ENCODE measurements around the gene UIMC1. TPM values are rescaled to one million over a fixed set of nuclear protein-coding genes. Genes with fewer than 3 reads are reported as not detected.
"Not testable (repeated sequence)": the region's sequence is repeated elsewhere in the genome, so short reads cannot be mapped to it uniquely, and the experiment has no call there.

The UIMC1 gene
- 37.2 and 48.4 TPM in 2 replicates for total RNA-seq (2014; rRNA removed; shearing (Covaris generic))

DNA sequence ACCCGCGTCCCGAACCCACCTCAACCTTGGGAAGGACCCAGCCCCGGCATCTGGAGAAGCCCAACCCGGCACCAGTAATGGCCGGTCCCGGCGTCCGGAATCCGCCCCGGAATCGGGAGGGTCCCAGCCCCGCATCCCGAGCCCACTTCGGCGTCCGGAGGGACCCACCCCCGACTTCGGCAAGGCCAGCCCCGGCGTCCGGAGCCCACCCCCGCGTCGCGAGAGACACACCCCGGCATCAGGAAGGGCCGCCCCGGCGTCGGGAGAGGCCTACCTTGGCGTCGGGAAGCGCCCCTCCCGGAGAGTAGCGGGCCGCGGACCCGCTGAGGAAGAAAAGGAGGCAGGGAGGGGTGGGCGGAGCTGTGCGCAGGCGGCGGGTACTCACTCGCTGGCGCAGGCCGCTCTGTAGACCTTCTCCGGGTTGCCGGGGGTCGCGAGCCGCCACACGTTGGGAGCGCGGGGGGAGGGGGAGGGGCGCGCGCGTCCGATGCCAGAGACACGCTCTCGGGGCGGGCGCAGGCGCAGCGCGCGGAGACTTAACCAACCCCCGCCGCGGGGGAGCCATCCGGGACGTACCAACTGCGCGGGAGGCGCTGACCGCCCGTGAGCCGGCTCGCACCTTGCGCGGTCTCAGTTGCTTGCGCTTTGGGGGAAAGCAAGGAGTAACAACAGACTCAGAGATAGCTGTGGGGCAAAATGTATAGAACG lies at the start of gene UIMC1:
Gene UIMC1 (minus strand): TSS at position 515 of the 708 bp plus-strand sequence. CDS start 24,164 bp downstream, outside the sequence.
- in situ Hi-C loops (cut with HindIII; ENCODE audit: low sequenced_read_pairs): no loop called here
- peak; percentile 87 for DNase-seq (ENCODE audit: low spot score)

DNA sequence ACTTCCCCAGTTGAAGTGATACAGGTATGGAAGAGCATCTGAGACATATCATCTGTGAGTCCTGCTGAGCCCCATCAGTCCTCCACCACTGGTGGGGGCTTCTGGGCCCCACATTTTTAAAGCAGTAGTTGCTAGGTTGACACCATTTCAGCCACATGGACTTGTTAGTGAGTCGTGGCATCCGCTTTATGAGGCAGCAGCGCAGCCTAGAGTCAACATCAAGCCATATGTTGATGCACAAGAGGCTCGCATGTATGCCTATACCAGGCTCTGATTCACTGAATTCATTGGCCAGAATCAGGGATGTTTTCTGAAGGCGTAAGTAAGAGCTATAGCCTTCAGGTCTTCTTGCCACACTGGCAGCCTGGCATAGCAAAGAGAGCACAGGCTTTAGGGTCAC lies 42.7 kb upstream of the UIMC1 start:
- in situ Hi-C loops (cut with HindIII; ENCODE audit: low sequenced_read_pairs): no loop called here
- no peak for DNase-seq (ENCODE audit: low spot score)

DNA sequence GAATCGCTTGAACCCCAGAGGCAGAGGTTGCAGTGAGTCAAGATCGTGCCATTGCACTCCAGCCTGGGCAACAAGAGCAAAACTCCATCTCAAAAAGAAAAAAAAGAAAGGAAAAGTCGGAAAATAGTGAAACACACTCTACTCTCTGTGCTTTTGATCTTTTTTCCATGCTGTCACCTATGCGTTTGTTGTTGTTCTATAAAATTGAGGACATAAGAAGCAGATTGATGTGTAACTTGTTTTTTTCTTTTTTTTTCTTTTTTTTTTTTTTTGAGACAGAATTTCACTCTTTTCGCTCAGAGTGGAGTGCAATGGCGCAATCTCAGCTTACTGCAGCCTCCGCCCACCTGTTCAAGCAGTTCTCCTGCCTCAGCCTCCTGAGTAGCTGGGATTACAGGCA lies 42.0 kb upstream of the UIMC1 start:
- in situ Hi-C loops (cut with HindIII; ENCODE audit: low sequenced_read_pairs); DNase-seq (ENCODE audit: low spot score): not testable (repeated sequence)

DNA sequence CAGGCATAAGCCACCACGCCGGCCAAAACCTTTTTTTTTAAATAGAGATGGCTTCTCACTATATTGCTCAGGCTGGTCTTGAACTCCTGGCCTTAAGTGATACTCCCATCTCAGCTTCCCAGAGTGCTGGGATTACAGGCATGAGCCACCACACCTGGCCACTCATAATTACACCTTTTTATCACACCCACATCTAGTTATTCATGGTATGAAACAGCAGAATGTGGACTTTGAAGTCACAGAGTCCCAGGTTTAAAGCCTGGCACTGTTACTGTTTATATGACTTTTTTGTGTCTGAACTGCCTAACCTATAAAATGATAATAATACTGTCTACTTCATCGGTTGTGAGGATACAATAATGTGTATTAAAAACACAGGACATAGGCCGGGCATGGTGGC lies 39.1 kb upstream of the UIMC1 start:
- in situ Hi-C loops (cut with HindIII; ENCODE audit: low sequenced_read_pairs): no loop called here
- no peak for DNase-seq (ENCODE audit: low spot score)

DNA sequence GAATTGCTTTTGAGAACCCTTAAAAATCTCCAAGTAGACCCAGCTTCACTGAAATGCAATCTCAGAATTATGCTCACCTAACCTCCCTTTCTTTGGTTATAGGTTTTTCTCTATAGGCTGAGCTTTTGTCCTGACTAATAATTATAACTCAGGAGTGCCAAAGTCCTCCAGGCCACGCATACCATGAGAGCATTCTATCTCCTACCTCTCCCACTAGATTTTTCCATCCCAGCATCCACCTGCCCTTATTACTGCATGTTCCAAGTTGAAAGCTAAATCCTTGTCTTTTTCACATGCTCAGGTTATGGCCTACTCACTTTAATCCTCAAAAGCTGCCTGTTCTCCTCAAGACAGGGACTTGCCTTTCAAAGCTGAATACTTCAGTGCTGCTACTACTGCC lies 38.1 kb upstream of the UIMC1 start:
- in situ Hi-C loops (cut with HindIII; ENCODE audit: low sequenced_read_pairs): no loop called here
- no peak for DNase-seq (ENCODE audit: low spot score)

DNA sequence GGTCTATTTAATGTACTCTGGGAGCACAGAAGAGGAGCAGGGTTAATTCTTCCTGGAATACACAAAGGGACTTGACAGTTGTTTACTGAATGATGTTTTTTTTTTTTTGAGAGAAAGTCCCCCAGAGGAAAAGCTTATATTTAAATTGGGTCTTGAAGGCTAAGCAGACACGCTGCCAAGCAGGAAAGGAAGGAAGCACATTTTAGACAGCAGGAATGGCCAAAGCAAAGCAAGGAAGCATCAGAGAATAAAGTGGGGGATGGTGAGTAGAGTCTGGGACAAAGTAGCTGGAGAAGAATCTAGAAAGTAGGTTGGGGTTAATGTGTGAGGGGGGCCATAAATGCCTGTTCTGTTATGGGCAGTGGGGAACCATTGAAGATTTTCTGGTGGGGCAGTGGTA lies 37.4 kb upstream of the UIMC1 start:
- in situ Hi-C loops (cut with HindIII; ENCODE audit: low sequenced_read_pairs): no loop called here
- DNase-seq (ENCODE audit: low spot score): no peak

DNA sequence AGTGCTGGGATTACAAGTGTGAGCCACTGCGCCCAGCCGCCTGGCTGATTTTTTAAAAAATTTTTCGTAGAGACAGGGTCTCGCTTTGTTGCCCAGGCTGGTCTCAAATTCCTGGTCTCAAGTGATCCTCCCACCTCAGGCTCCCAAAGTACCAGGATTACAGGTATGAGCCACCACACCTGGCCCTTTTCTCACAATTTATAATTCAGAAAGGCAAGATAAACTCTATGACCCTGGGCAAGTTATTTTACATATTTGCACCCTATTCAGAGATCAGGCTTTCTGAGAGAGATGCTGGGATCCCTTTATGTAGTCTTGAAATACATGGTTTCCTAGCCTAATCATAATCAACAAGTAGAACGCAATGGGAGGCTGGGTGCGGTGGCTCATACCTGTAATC lies 36.5 kb upstream of the UIMC1 start:
- in situ Hi-C loops (cut with HindIII; ENCODE audit: low sequenced_read_pairs): no loop called here
- DNase-seq (ENCODE audit: low spot score): no peak

DNA sequence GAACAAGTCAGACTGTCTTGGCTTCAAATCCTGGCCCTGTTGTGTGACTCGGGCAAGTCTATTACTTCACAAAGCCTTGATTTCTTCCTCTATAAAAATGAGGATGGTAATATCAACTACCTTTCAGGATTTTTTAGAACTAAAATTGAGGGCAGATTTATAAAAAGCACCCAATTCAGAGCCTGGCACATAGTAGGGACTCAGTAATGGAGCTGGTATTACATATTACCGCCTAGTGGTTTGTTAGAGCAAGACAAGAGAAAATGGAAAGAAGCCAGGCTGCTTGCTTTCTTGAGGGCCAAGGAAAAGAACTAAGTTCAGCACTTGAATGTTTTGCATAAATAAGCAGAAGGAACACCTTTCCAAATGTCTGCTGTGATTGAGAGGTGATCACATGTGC lies 35.4 kb upstream of the UIMC1 start:
- no peak for DNase-seq (ENCODE audit: low spot score)
- in situ Hi-C loops (cut with HindIII; ENCODE audit: low sequenced_read_pairs): no loop called here

DNA sequence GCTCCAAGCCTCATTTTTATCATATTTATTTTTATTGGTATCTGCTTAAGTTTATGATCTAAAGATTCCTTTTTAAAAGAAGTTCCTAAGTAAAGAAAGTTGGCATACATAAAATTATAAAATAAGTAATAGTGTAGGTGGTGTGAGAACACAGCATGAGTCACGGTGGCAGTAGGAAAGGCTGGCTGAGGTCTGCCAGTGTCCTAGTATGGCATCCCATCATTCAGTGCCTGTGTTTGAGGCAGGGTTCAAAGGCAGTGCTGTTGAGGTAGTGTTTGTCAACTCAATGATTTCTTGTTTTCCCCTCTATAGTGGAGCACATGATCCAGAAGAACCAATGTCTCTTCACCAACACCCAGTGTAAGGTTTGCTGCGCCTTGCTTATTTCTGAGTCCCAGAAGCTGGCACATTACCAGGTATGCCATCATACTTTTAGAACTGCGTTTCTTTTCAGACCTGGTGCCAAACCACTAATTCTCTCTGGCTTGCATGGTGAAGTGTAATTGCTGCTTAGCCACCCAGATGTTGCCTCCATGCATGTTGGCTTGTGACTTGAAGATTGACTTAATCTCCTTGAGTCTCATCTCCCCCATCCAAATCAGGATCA lies 34.3 kb upstream of the UIMC1 start:
- in situ Hi-C loops (cut with HindIII; ENCODE audit: low sequenced_read_pairs): no loop called here
- DNase-seq (ENCODE audit: low spot score): no peak

DNA sequence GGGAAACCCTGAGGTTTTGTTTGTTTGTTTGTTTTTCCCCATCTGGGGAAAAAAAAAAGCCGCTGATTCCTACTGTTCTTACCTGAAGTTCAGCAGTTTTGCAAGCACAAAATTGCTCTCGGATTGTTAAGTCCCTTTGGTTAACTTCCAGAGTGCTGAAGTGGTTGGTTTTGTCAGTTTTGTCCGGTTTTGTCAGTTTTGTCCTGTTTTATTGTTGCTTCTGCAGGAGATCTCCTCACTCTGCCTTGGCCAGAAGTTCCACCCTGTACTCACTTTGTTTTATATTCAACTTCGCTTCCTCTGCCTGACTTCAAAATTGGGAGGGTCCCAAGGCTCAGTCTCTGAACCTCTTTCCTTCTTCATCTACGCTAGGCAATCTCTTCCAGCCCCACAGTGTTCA lies 30.3 kb upstream of the UIMC1 start:
- DNase-seq (ENCODE audit: low spot score): no peak
- in situ Hi-C loops (cut with HindIII; ENCODE audit: low sequenced_read_pairs): no loop called here

DNA sequence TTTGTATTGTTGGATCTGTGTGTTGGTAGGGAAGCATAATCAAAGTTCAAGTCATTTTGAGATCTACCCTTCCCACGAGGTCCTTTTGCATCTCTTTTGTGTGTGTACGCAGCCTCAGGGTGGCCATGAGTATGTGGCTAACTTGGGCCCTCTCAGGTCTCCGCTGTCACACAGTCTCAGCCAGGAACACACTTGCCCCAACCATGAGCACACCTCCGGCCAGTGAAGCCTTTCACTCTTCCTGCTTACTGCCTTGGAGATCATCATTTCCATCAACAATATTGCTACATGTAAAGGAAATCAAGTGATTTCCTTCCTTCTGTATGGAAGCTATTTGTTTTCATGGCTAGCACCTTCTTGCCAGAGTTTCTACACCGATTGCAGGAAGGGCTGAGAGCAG lies 29.9 kb upstream of the UIMC1 start:
- in situ Hi-C loops (cut with HindIII; ENCODE audit: low sequenced_read_pairs): no loop called here
- DNase-seq (ENCODE audit: low spot score): no peak

DNA sequence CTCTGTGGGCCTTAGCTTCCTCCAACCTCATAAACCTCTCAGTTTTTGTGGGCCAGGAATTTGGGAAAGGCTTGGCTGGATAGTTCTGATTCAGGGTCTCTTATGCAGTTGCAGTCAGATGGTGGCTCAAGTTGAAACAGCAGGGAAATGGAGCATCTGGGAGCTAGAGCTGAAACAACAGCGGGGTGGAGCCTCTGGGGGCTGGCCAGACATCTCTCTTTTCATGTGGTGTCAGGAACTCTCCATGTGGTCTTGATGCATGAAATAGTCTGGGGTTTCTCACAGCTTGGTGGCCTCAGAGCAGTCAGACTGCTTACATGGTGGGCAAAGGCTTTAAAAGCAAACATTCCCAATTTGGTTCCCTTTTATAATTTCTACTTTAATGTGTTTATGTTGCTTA lies 29.4 kb upstream of the UIMC1 start:
- no peak for DNase-seq (ENCODE audit: low spot score)
- in situ Hi-C loops (cut with HindIII; ENCODE audit: low sequenced_read_pairs): no loop called here

DNA sequence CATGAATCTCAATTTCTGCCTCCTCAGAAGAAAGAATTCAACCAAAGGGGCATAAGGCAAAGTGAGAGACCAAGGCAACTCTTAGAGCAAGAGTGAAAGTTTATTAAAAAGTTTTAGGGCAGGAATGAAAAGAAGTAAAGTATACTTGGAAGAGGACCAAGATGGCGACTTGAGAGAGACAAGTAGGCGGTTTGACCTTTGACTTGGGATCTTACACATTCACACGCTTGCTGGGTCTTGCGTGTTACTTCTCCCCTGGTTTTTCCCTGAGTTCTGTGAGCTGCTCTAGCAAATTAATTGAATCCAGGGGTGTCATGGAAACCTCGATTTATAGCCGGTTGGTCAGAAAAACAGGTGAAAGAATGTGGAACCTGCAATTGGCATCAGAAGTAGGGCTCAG lies 22.9 kb upstream of the UIMC1 start:
- DNase-seq (ENCODE audit: low spot score): no peak
- in situ Hi-C loops (cut with HindIII; ENCODE audit: low sequenced_read_pairs): no loop called here

DNA sequence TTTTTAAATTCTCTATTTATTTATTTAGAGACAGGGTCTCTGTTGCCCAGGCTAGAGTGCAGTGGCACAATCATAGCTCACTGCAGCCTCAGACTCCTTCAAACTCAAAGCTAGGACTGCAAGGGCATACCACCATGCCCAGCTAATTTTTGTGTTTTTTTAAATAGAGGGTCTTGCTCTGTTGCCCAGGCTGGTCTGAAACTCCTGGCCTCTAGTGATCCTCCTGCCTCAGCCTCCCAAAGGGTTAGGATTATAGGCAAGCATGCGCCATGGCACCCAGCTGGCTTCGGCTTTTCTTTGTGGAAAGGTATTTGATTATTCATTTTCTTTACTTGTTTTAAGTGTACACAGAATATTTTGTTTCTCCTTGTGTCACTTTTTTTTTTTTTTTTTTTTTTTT lies 21.1 kb upstream of the UIMC1 start:
- in situ Hi-C loops (cut with HindIII; ENCODE audit: low sequenced_read_pairs): no loop called here

DNA sequence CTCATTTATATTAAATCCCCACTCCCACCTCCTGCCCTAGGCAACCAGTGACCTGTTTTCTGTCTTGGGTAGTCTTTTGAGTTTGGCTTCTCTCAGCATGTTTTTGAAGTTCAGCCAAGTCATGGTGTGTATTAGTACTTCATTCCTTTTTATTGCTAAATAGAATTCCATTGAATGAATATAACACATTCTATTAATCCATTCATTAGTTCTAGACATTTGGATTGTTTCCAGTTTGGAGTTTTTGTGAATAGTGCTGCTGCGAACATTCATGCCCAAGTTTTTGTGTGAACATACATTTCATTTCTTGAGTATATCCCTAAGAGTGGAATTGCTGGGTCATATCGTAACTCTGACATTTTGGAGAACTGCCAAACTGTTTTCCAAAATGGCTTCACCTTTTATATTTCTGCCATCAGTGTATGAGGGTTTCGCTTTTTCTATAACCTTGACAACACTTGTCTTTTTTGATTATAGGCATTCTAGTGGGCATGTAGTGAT lies 18.6 kb upstream of the UIMC1 start:
- in situ Hi-C loops (cut with HindIII; ENCODE audit: low sequenced_read_pairs): no loop called here
- peak; percentile 21 for DNase-seq (ENCODE audit: low spot score)

More for the DNA sequence above, 21.1 kb upstream of the UIMC1 start:
- no peak for DNase-seq (ENCODE audit: low spot score)

DNA sequence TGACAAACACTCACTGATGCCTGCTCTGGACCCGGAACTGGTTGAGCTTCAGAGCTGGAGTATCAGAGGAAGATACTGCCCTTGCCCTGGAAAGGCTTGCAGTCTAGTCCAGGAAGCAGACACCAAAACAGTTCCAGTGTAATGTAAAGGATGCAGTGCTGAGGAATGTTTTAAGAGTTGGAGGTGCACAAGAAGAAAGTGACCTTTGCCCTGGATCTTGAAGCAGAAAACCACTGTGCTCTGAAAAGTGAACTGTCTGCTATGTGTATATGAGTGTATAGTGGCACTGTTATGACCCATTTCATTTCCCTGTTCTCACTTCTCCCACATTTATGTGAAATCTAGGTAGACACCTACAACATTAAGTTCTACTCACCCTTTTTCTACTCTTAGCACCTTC lies 18.0 kb upstream of the UIMC1 start:
- in situ Hi-C loops (cut with HindIII; ENCODE audit: low sequenced_read_pairs): no loop called here
- no peak for DNase-seq (ENCODE audit: low spot score)

DNA sequence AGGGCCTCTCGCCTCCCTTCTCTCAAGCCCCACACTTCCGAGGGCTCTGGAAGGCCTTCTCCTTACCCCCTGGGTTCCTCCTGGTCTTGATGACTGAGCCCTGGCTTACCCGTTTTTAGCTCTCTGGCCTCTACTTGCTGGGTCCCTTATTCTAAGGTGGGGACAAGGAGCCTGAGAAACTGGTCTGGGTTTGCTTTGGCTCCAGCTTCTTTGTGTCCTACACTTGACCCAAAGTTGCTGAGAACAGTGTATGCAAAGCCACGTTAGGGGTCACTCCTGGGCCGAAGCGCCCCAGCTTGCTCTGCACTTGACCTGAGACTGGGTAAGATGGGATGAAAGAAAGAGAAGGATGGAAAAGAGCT lies 16.7 kb upstream of the UIMC1 start:
- in situ Hi-C loops (cut with HindIII; ENCODE audit: low sequenced_read_pairs): no loop called here
- peak; percentile 35 for DNase-seq (ENCODE audit: low spot score)

DNA sequence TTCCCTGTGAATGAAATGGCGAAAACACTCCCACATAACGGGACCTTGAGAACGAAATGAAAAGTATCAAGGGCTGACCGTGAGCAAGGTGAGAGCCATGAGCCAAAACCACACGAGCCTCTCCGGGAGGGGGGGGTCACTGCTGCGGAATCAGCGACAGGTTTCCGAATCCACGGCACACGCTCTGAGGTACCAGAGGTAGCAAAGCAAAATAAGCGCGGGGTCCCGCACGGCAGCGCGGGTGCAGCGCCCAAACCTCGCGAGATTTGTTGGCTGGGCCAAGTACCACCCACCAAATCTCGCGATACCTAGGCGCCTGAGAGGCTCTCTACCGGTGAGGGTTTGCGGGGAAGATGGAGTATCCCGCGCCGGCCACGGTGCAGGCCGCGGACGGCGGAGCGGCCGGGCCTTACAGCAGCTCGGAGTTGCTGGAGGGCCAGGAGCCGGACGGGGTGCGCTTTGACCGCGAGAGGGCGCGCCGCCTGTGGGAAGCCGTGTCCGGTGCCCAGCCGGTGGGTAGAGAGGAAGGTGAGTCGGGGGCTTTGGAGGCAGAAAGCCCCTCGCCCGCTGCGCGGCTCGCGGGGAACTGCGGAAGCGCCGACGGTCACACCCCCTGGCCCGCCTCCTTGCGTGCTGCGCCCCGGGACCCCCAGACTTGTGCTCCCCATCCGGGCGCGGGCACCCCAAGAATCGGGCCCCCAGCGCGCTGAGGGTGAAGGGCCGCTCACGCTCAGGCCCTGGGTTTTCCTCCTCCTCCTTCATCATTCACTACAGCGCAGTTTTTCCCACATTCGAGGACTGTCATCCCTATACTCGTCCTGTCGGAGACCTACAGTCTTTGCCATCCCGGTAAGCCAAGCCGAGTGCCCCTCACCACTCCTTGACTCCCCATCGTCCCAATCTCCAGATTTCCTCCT lies 16.1 kb upstream of the UIMC1 start, which contains the start of gene ZNF346:
Gene ZNF346 (plus strand): TSS at position 311 of the 917 bp plus-strand sequence. CDS start 43 bp downstream, at position 354.
- in situ Hi-C loops (cut with HindIII; ENCODE audit: low sequenced_read_pairs): no loop called here
- DNase-seq (ENCODE audit: low spot score): peak; percentile 94

DNA sequence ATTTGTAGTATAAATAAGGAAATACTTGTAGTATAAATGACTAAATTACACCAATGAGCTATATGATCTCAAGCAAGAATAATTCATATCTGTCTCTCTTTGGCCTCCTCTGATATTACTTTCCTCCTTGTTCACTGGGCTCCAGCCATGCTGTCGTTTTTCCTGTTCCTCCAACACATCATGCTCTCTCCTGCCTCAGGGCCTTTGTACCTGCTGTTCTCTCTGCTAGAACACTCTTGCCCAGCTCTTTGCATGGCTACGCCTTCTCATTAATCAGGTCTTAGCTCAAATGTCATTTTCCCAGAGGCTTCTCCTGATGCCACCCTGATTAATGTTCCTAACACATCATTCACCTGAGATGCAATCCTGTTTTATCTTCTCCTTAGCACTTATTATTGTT lies 13.5 kb upstream of the UIMC1 start:
- in situ Hi-C loops (cut with HindIII; ENCODE audit: low sequenced_read_pairs): no loop called here
- no peak for DNase-seq (ENCODE audit: low spot score)

DNA sequence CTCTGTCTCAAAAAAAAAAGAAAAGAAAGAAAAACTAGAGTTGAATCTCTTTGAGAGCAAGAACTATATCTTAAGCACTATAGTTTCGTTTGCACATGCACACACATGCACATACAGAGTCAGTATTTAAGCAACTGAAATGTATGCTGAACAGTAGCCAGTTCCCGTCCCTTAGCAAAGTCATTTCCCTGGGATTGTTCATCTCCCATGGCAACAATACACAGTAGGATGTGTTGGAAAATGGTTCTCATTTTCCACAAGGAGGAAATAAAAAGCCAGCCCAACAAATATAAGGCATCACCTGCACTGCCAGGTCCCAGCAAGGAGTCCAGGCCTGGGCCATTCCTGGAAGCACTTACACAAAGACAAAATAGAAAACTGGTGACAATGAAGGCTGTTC lies 11.8 kb upstream of the UIMC1 start:
- in situ Hi-C loops (cut with HindIII; ENCODE audit: low sequenced_read_pairs): no loop called here
- DNase-seq (ENCODE audit: low spot score): no peak

Measured in G401 (cell line).